H9 (cell line): ENCODE data around the gene STAT3. TPM values are rescaled to one million over a fixed set of nuclear protein-coding genes. Genes with fewer than 3 reads are reported as not detected.

Source experiments
- DNase-seq: peaks from one replicate; pipeline ENCODE4 v3.0.0-alpha.2; 2017
- H2AFZ ChIP-seq: one replicate; pipeline ENCODE4 v1.6.1; 2013; ENCODE audit warnings: mild to moderate bottlenecking, low read length, control low read depth, moderate library complexity
- H2AK5ac ChIP-seq: 2 replicates; pipeline ENCODE4 v1.6.1; 2013; ENCODE audit warnings: low read length, control low read depth, mixed read lengths; ENCODE audit not compliant: insufficient read length
- H2BK120ac ChIP-seq: one replicate; pipeline ENCODE4 v1.6.1; 2013; ENCODE audit warnings: low read depth, mild to moderate bottlenecking, low read length, control low read depth, inconsistent platforms; ENCODE audit not compliant: poor library complexity, severe bottlenecking
- H2BK12ac ChIP-seq: 2 replicates; pipeline ENCODE4 v1.6.1; 2013; ENCODE audit warnings: low read length, control low read depth, mixed read lengths, low read depth; ENCODE audit not compliant: insufficient read length
- H2BK15ac ChIP-seq: 2 replicates; pipeline ENCODE4 v1.6.1; 2013; ENCODE audit warnings: low read depth, low read length, control low read depth
- H2BK20ac ChIP-seq: one replicate; pipeline ENCODE4 v1.6.1; 2013; ENCODE audit warnings: low read depth, mild to moderate bottlenecking, low read length, control low read depth, inconsistent platforms; ENCODE audit not compliant: poor library complexity, severe bottlenecking
- H2BK5ac ChIP-seq: 2 replicates; pipeline ENCODE4 v1.6.1; 2013; ENCODE audit warnings: low read length, control low read depth, mixed read lengths; ENCODE audit not compliant: insufficient read length
- H3K14ac ChIP-seq: 2 replicates; pipeline ENCODE4 v1.6.1; 2013; ENCODE audit warnings: low read length, control low read depth; ENCODE audit not compliant: insufficient read depth
- H3K18ac ChIP-seq: 2 replicates; pipeline ENCODE4 v1.6.1; 2013; ENCODE audit warnings: low read depth, mild to moderate bottlenecking, mixed read lengths, low read length, control low read depth; ENCODE audit not compliant: insufficient read length
- H3K23ac ChIP-seq: 2 replicates; pipeline ENCODE4 v1.6.1; 2013; ENCODE audit warnings: low read length, control low read depth, mixed read lengths, low read depth; ENCODE audit not compliant: insufficient read length
- H3K23me2 ChIP-seq: 2 replicates; pipeline ENCODE4 v1.6.1; 2013; ENCODE audit warnings: low read depth, mild to moderate bottlenecking, mixed read lengths, low read length, control low read depth; ENCODE audit not compliant: insufficient read length, poor library complexity, severe bottlenecking
- H3K27ac ChIP-seq: 2 replicates; pipeline ENCODE4 v1.5.1; 2013; ENCODE audit warnings: low read length, control low read depth, mixed read lengths, low read depth; ENCODE audit not compliant: insufficient read length
- H3K27me3 ChIP-seq: 2 replicates; pipeline ENCODE4 v1.6.1; 2013; ENCODE audit warnings: low read length, control low read depth, inconsistent platforms; ENCODE audit not compliant: insufficient read depth
- H3K4ac ChIP-seq: 2 replicates; pipeline ENCODE4 v1.6.1; 2013; ENCODE audit warnings: low read depth, mild to moderate bottlenecking, control low read depth, inconsistent platforms, low read length, moderate library complexity
- H3K4me1 ChIP-seq: 2 replicates; pipeline ENCODE4 v1.6.1; 2013; ENCODE audit warnings: low read length, control low read depth, inconsistent platforms; ENCODE audit not compliant: insufficient read depth
- H3K4me2 ChIP-seq: 2 replicates; pipeline ENCODE4 v1.6.1; 2013; ENCODE audit warnings: low read length, control low read depth, mixed read lengths; ENCODE audit not compliant: insufficient read length, insufficient read depth
- H3K56ac ChIP-seq: 2 replicates; pipeline ENCODE4 v1.6.1; 2013; ENCODE audit warnings: low read depth, mild to moderate bottlenecking, mixed read lengths, low read length, control low read depth; ENCODE audit not compliant: insufficient read length
- H3K79me1 ChIP-seq: 2 replicates; pipeline ENCODE4 v1.6.1; 2013; ENCODE audit warnings: low read depth, mild to moderate bottlenecking, moderate library complexity, low read length, control low read depth, inconsistent platforms; ENCODE audit not compliant: insufficient read depth, poor library complexity, severe bottlenecking
- H3K79me2 ChIP-seq: 2 replicates; pipeline ENCODE4 v1.6.1; 2013; ENCODE audit warnings: low read length, control low read depth, inconsistent platforms; ENCODE audit not compliant: insufficient read depth
- H3K9ac ChIP-seq: 2 replicates; pipeline ENCODE4 v1.6.1; 2013; ENCODE audit warnings: low read length, control low read depth, mixed read lengths; ENCODE audit not compliant: insufficient read length; ENCODE audit errors: extremely low read depth
- H3K9me3 ChIP-seq: one replicate; pipeline ENCODE4 v1.6.1; 2013; ENCODE audit warnings: low read depth, low read length, inconsistent platforms; ENCODE audit not compliant: control insufficient read depth
- H3T11ph ChIP-seq: one replicate; pipeline ENCODE4 v1.6.1; 2013; ENCODE audit warnings: mild to moderate bottlenecking, low read length, control low read depth, inconsistent platforms
- H4K20me1 ChIP-seq: one replicate; pipeline ENCODE4 v1.6.1; 2013; ENCODE audit not compliant: control insufficient read depth, insufficient read length, insufficient read depth
- H4K5ac ChIP-seq: 2 replicates; pipeline ENCODE4 v1.6.1; 2013; ENCODE audit warnings: low read depth, mild to moderate bottlenecking, mixed read lengths, low read length, control low read depth; ENCODE audit not compliant: insufficient read length
- H4K8ac ChIP-seq: replicated peaks from 2 replicates; pipeline ENCODE4 v1.6.1; 2013; ENCODE audit warnings: low read length, control low read depth, mixed read lengths, low read depth; ENCODE audit not compliant: insufficient read length
- H4K91ac ChIP-seq: 2 replicates; pipeline ENCODE4 v1.6.1; 2013; ENCODE audit warnings: low read depth, mild to moderate bottlenecking, moderate library complexity, mixed read lengths, low read length, control low read depth; ENCODE audit not compliant: insufficient read length
- H3K27ac Mint-ChIP-seq, 3 experiments: 2 replicates in 2 of 3; 3 replicates in 1 of 3; pipeline ENCODE4 v1.8.0; 2020 to 2021; ENCODE audit warnings: mixed read lengths in 3 of 3, mild to moderate bottlenecking in 1 of 3, moderate library complexity in 1 of 3
- H3K27me3 Mint-ChIP-seq: 2 replicates; pipeline ENCODE4 v1.8.0; 2021; ENCODE audit warnings: low read depth, mild to moderate bottlenecking, moderate library complexity, mixed read lengths
- H3K36me3 Mint-ChIP-seq, 3 experiments: 2 replicates in 2 of 3; 3 replicates in 1 of 3; pipeline ENCODE4 v1.8.0; 2020 to 2021; ENCODE audit warnings: low read depth in 3 of 3, mixed read lengths in 3 of 3; ENCODE audit not compliant: insufficient read depth in 1 of 3
- H3K4me1 Mint-ChIP-seq, 2 experiments: 2 replicates each; pipeline ENCODE4 v1.8.0; 2020; ENCODE audit warnings: mixed read lengths in 2 of 2
- H3K4me3 Mint-ChIP-seq, 2 experiments: 2 replicates in 1 of 2; 3 replicates in 1 of 2; pipeline ENCODE4 v1.8.0; 2020 to 2021; ENCODE audit warnings: mild to moderate bottlenecking in 2 of 2, mixed read lengths in 2 of 2, moderate library complexity in 1 of 2
- H3K9me3 Mint-ChIP-seq, 2 experiments: 2 replicates in 1 of 2; 3 replicates in 1 of 2; pipeline ENCODE4 v1.8.0; 2020; ENCODE audit warnings: mild to moderate bottlenecking in 2 of 2, mixed read lengths in 2 of 2, moderate library complexity in 1 of 2
- WGBS: extraction: QIAGEN DNeasy Blood & Tissue Kit; methylation state at CpG from one replicate; pipeline ENCODE4 v1.1.7; 2013; ENCODE audit warnings: missing lambda C conversion rate, low lambda C conversion rate, mixed read lengths; ENCODE audit not compliant: insufficient read length; ENCODE audit errors: extremely low coverage; 5-methylcytosine and 5-hydroxymethylcytosine counted together
- total RNA-seq: library from RNA; stranded (reverse); gene quantifications from 2 replicates; pipeline ENCODE4 v1.2.1, GENCODE V29; 2021
- TF ChIP-seq, protein P1 (sequence below): fragments of 200-600 bp; sonication (generic); conservative IDR thresholded peaks from 3 replicates; pipeline ENCODE4 v1.8.0; 2021; ENCODE audit warnings: antibody characterized with exemption, mild to moderate bottlenecking

Gene STAT3
- total RNA-seq, 1 experiment from 2014 or later = 83.2 TPM

DNA sequence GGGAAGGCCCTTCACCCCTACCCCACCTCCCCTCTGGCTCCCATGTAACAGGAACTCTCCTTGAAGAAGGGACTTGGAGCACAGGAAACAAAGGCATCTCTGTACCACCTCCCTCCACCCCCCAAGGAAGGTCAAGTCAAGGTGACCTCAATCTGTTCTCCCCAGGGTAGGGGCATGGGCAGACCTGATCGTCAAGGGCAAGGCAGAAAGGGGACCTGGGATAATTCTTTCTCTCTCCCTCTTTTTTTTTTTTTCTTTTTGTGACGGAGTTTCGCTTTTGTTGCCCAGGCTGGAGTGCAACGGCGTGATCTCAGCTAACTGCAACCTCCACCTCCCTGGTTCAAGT lies 104.2 kb downstream of the STAT3 start:
- Mint-ChIP-seq H3K27ac (no peak overlapping the region), H3K36me3 (peaks cover 0 to 2% (median 0%) of the 10 kb centered on the region in 3 experiments; a peak in 2 of 7 replicates), H3K27me3 (peaks cover 19% of the 10 kb centered on the region), H3K4me1 (peaks cover 22 to 35% of the 10 kb centered on the region in 2 experiments), H3K9me3 (no peaks in the 10 kb centered on the region; a peak in 1 of 5 replicates), H3K4me3 (no peak overlapping the region)
- H4K5ac ChIP-seq = no peak overlapping the region
- no peak overlapping the region for H3K14ac ChIP-seq
- H4K91ac ChIP-seq = no peak overlapping the region
- peaks cover 4% of the 10 kb centered on the region for H3K23me2 ChIP-seq
- TF ChIP-seq, protein P1, sequence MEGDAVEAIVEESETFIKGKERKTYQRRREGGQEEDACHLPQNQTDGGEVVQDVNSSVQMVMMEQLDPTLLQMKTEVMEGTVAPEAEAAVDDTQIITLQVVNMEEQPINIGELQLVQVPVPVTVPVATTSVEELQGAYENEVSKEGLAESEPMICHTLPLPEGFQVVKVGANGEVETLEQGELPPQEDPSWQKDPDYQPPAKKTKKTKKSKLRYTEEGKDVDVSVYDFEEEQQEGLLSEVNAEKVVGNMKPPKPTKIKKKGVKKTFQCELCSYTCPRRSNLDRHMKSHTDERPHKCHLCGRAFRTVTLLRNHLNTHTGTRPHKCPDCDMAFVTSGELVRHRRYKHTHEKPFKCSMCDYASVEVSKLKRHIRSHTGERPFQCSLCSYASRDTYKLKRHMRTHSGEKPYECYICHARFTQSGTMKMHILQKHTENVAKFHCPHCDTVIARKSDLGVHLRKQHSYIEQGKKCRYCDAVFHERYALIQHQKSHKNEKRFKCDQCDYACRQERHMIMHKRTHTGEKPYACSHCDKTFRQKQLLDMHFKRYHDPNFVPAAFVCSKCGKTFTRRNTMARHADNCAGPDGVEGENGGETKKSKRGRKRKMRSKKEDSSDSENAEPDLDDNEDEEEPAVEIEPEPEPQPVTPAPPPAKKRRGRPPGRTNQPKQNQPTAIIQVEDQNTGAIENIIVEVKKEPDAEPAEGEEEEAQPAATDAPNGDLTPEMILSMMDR = no peak
- no peaks in the 10 kb centered on the region for H4K20me1 ChIP-seq
- no peak overlapping the region for H3K27ac ChIP-seq
- peaks cover 7% of the 10 kb centered on the region; the same call in 1 of the 2 replicates for H3K4me1 ChIP-seq
- H3K18ac ChIP-seq = no peak overlapping the region
- no peak overlapping the region for H2BK5ac ChIP-seq
- H3T11ph ChIP-seq = no peak overlapping the region
- no peak overlapping the region for H3K56ac ChIP-seq
- H2AK5ac ChIP-seq = no peak overlapping the region
- H2BK120ac ChIP-seq = no peak overlapping the region
- H3K4me2 ChIP-seq = no peak overlapping the region
- peak; percentile 6 for DNase-seq
- no peak overlapping the region for H3K4ac ChIP-seq
- no peaks in the 10 kb centered on the region for H3K79me1 ChIP-seq
- no peaks in the 10 kb centered on the region; the same call in 1 of the 2 replicates for H3K27me3 ChIP-seq
- no peak overlapping the region for H3K9ac ChIP-seq
- WGBS = no CpG with 5 or more reads among the region's 5 CpGs
- no peak overlapping the region for H4K8ac ChIP-seq
- no peak overlapping the region for H2BK12ac ChIP-seq
- H2BK15ac ChIP-seq = no peak overlapping the region
- H2AFZ ChIP-seq = no peak overlapping the region
- H3K9me3 ChIP-seq = no peaks in the 10 kb centered on the region
- no peak overlapping the region for H2BK20ac ChIP-seq
- no peak overlapping the region for H3K23ac ChIP-seq
- no peaks in the 10 kb centered on the region for H3K79me2 ChIP-seq
